NCI-H2227 treated with DMSO at 0.1 percent for 48 hours (cell line): ENCODE data around the gene OPA3.
A peak's percentile ranks its signal among the peaks of the same experiment; 100 is the strongest.
"Not testable (repeated sequence)": the region's sequence is repeated elsewhere in the genome, so short reads cannot be mapped to it uniquely, and the experiment has no call there.

Source experiments
- DNase-seq: peaks from one replicate; lab custom pipeline; 2025; lab: John Stamatoyannopoulos, UW

OPA3 gene

DNA sequence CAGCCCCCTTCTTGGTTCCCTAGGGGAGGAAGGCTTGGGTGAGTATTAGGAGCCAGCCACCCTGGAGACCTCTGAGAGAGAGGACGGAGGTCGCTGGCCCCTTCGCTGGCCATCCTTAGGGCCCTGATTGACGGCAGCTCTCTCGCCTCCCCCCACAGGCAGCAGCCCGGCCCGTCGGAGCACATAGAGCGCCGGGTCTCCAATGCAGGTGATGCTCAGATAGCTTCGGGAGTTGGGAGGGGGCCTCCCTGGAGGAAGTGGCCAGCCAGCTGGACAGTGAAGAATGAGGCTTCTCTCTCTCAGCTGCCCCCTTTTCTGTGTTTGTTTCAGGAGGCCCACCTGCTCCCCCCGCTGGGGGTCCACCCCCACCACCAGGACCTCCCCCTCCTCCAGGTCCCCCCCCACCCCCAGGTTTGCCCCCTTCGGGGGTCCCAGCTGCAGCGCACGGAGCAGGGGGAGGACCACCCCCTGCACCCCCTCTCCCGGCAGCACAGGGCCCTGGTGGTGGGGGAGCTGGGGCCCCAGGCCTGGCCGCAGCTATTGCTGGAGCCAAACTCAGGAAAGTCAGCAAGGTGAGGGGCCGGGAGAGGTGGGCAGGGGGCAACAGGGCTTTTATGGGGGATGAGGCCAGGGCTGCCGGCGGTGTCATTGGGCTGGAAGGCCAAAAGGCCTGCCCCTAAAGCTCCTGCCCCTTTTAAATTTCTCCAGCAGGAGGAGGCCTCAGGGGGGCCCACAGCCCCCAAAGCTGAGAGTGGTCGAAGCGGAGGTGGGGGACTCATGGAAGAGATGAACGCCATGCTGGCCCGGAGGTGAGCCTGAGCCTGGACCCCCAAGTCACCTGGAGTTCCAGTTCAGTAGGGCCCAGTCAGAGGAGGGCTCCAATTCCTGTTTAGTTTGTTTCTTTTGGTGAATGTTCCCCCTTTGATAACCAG lies 62.3 kb downstream of the OPA3 start:
- no peak for DNase-seq

DNA sequence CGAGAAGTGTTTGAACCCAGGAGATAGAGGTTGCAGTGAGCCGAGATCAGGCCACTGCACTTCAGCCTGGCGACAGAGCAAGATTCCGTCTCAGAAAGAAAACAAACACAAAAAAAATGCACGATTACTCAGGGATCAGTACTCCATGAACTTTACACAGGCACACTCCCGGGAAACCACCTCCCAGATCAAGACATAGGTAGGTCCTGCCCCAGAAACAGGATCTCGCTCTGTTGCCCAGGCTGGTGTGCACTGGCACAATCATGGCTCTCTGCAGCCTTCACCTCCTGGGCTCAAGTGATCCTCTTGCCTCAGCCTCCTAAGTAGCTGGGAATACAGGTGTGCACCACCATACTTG lies 66.2 kb downstream of the OPA3 start:
- no peak for DNase-seq

DNA sequence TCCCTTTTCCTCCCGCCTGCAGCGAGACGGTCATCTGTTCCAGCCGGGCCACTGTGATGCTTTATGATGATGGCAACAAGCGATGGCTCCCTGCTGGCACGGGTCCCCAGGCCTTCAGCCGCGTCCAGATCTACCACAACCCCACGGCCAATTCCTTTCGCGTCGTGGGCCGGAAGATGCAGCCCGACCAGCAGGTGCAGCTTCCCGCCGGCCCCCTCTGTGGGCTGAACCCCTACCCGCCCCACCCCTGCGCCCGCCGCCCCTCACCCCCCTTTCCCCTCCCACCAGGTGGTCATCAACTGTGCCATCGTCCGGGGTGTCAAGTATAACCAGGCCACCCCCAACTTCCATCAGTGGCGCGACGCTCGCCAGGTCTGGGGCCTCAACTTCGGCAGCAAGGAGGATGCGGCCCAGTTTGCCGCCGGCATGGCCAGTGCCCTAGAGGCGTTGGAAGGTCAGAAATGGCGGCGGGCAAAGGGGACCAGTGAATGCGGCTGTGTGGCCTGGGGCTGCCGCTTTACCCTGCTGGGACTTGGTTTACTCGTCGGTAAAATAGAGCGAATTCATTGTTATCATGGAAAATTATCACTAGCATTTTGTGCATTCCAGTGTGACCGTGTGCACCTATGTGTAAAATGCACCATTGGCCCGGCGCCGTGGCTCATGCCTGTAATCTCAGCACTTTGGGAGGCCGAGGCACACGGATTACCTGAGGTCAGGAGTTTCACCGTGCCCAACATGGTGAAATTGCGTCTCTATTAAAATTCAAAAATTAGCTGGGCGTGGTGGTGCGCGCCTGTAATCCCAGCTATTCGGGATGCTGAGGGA lies 66.7 kb downstream of the OPA3 start:
- DNase-seq, result no peak

DNA sequence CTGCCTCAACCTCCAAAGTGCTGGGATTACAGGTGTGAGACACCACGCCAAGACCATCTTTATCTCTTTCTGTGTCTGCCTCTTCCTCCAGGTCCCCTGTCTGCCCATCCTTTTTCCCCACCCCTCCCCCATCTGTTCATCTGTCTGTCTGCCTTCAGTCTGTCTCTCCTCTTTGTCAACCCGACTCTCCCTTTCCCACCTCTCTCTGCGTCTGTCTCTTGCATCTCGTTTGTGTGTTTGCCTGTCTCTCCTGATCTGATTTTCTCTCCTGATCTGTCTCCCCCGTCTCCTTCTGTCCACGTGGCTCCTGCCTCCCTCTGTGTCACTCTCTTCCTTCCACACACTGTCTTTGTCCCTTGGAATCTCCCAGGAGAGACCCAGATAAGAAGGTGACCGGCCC lies 67.4 kb downstream of the OPA3 start:
- no peak for DNase-seq

DNA sequence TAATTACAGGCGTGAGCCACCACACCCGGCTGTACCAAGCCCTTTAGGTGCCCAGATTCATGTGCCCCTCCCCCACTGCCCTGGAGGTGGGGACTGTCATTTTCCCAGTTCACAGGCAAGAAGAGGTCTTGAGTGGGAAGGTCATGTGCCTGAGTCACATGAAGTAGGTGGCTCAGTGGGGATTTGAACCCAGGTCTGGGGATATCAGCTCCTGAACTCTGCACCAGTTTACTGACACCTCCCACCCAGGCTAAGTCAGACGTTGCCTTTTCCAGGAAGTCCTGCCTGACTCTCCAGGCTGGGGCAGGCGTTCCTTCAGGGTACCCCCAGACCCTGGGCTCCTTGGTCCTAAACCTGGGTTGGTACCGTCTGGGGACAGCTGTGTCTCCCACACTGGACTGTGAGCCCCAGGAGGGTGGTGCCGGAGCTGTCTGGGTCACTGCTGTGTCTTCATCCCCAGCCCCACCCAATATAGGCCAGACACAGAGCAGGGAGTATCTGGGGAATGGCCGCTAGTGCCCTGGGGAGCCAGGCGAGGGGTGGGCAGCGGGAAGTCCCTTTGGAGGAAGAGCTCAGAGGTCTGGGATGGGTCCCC lies 68.7 kb downstream of the OPA3 start:
- no peak for DNase-seq

DNA sequence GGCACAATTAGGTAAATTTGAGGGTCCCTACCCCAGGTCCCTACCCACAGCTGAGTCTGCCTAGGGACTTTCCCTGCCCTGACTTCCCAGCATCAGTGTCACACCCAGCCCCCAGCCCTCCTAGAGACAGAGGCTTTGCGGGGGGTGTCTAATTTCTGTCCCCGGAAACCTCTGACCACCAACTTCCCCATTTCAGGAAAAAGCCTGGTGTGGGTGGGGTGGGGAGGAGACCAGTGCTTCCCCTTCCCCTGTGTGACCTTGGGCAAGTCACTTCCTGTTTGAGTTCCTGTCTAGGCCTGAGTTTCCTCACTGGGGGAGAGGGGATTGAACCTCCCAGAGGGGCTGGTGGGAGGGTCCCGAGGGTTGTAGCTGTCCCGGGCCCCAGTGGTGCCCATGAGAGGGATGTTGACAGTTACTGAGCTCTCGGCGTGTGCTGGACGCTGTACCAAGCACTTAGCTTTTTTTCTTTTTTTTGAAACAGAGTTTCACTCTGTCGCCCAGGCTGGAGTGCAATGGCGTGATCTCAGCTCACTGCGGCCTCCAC lies 69.4 kb downstream of the OPA3 start:
- DNase-seq, result no peak

DNA sequence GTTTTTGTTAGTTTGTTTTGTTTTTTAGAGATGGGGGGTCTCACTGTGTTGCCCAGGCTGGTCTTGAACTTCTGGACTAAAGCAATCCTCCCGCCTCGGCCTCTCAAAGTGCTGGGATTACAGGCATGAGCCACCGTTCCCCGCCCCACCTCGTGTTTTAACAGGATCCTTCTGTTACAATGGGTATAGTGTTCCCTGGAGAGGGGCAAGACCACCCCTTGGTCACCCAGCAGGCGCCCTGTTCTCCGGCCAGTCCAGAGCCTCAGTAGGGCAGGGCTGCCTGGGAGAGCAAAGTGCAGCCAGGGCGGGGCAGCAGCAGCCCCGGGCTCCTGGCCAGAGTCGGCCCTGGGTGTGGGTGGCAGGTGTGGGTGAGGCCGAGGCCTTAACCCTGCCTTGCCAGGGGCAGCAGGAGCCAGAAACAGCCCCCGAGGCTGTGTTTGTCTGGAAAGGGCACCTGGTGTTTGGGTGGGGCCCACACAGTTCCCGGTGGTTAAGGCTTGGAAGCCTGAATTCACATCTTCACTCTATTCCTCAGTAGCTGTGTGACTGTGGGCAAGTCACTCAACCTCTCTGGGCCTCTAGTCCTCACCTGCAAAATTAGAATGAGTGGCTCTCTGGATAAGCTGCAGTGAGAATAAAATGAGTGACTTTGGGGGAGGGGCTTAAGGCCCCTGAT lies 70.1 kb downstream of the OPA3 start:
- DNase-seq, result no peak

DNA sequence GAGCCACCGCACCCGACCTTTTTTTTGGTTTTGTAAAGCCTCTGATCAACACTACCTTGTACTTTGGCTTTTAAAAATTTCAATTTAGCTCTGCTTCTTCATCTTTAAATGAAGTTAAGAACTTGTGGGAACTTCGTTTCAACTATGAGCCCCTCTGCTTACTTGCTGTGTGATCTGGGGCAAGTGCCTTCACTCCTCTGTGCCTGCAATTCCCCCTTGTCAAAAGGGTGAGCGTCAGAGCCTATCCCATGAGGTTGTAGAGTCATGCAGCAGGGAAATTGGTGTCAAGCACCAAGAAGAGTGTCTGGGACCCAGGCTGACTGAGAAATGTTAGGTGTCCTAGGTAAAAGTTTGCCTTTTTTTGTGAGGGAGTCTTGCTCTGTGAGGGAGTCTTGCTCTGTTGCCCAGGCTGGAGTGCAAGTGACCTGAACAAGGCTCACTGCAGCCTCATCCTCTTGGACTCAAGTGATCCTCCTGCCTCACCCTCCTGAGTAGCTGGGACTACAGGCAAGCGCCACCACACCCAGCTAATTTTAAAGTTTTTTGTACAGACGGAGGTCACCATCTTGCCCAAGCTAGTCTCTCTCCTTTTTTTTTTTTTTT lies 71.6 kb downstream of the OPA3 start:
- DNase-seq, result no peak

DNA sequence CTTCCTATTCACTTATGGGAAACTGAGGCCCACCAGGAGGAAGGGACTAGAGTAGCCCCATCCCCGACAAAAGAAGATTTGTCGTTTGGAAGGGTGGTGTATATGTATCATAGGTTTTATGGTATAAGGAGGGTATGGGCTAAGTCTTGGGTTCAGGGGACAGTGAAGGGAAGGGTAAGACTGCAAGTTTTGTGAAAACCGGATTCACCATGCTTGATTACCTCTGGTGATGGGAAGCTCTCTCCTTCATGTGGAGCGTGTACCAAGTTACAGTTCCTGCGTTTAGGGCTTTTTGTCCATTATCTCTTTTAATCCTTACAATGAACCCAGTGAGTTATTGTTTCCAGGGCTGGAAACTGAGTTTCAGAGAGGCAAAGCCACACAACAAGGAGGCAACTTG lies 73.5 kb downstream of the OPA3 start:
- no peak for DNase-seq

DNA sequence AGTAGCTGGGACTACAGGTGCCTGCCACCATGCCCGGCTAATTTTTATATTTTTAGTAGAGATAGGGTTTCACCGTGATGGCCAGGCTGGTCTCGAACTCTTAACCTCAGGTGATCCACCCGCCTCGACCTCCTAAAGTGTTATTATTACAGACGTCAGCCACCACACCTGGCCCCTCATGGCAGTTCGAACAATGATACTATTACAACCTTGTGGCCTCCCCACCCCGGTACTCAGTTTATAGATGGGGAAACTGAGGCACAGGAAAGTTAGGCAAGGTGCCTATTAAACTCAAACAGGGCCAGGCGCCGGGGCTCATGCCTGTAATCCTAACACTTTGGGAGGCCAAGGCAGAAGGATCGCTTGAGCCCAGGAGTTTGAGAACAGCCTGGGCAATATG lies 74.2 kb downstream of the OPA3 start:
- DNase-seq, result not testable (repeated sequence)

DNA sequence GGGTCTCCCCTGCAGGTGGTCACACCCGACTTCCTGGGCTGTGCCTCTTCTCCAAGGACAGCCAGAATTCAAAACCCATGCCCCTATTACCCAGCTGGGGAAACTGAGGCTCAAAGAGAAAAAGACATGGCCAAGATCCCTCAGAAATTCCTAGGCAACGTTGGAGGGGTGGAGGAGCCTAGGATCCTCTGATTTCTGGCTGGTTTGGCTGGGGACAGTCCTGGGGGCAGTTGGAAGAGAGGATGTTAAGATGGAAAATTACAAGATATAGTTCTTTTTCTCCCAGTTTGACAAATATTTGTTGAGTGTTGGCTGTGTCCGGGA lies 74.9 kb downstream of the OPA3 start:
- no peak for DNase-seq

DNA sequence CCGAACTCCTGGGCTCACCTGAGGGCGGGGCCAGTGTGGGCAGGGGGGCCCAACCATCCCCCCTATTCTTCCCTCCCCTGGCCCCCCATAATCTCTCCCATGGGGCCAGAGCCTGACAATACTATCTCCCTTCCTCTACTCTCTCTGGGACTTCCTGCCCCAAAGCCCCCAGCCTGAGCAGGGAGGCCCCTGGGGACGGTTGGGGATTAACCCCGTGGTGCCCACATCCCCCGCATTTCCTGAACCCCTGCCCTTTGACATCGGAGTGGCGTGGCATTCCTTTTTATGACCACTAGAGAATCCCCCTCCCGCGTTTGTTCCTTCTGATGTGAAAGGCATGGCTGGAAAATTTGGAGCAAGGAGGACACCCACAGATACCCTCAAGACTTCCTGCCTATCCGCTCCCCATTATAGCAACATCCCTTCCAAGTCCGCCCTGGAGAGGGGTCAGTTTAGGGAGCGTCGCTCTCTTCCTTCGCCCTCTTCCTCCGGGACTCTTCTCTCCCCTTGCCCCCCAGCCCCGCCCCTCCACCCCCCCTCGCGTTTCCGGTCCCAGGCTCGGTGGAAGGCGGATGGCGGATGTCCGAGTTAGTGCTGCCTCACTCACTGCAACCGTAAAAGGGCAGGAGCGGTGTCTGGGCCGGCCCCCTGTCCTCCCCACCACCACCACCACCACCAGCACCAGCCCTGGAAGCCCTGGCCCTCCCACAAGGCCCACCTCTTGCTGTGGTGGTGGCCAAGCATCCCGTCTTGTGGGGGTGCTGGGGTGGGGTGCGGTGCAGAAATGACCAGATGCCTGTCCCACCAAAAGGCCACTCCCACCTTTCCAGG lies 75.5 kb downstream of the OPA3 start:
- DNase-seq, result no peak

DNA sequence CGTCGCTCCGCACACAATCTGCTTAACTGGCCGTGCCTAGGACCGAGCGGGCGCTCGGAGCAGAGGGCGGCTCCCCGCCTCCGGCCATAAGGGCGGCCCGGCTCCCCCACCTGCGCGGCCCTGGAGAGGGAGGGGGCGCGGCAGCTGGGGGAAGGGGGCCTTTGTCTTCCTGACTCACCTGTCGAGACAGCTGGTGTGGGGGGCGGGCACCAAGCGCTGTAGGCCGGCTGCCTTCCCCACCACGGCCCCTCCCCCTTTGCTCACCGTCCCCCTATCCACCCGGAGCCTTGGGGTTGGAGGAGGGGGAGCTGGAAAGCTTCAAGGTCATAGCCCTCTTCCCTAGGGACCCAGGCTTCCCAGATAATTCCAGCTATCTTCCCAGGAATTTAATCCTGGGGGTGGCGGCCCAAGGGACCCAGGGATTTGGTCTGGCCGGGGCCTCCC lies 76.2 kb downstream of the OPA3 start:
- no peak for DNase-seq

DNA sequence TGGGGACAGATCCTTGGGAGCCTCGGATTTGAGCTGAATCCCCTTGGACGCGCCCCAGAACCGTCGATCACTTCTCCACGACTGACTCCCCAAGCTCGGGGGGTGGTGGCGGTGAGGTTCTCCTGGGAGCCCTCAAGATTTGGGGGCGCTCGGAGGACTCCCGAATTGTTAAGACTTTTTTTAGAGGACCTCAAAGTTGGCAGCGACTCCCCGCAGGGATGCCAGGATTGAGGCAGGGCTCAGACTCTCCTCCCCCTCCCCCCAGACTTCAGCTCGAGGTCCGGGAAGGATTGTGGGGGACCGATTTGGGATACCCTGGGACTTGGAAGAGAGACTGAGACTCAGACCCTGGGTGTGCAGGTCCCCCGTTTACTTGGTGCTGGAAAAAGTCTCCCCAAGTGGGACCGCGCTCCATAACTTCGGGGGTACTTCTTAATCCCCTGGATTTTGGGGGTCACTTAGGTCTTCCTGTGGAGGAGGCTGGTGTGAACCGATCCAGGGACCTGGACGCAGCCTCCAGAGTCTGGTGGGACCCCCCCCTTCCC lies 76.7 kb downstream of the OPA3 start:
- DNase-seq, result no peak

DNA sequence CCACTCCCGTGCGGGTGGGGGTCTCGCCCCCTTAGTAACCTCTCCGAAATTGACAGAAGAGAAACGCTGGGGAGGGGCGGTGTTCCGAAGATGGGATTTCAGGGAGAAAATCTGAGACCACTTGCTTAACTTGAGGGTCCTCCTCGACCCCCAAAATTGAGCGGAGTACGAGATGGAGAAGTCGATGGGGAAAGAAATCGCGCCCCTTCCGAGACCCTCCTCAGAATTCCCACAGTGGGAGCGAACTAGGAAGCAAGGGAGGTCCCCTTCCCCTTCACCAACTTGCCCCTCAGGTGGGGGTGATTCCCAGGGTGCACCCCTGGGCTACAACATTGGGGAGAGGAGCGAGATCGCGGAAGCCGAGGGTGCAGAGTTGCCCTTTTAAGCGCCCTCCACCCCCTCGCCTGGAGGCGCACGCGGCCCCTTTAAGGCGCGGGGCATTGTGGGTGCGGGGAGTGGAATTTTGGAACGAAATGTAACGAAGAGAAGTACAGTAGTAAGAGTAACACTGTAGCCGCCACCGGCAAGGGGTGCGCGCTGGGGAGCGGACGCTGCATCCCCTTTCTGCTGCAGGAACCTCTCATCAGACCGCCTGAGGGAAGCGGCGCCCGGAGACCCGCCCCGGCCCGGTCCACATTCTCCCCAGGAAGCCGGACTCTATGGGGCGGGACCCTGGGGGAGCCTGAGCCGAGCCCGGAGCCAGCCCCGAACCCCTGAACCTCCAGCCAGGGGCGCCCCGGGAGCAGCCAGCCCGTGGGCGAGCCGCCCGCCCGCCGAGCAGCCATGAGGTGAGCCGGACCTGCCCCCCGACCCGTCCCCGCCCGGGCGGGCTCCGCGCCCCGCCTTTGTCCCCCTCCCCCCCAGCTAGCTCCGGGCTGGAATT lies 77.4 kb downstream of the OPA3 start, which contains the start of gene VASP:
Gene VASP, plus strand, starts transcription at position 491 of the 883 bp plus-strand sequence. Its CDS starts 293 bp downstream, at position 784.
- DNase-seq, result peak; percentile 10

DNA sequence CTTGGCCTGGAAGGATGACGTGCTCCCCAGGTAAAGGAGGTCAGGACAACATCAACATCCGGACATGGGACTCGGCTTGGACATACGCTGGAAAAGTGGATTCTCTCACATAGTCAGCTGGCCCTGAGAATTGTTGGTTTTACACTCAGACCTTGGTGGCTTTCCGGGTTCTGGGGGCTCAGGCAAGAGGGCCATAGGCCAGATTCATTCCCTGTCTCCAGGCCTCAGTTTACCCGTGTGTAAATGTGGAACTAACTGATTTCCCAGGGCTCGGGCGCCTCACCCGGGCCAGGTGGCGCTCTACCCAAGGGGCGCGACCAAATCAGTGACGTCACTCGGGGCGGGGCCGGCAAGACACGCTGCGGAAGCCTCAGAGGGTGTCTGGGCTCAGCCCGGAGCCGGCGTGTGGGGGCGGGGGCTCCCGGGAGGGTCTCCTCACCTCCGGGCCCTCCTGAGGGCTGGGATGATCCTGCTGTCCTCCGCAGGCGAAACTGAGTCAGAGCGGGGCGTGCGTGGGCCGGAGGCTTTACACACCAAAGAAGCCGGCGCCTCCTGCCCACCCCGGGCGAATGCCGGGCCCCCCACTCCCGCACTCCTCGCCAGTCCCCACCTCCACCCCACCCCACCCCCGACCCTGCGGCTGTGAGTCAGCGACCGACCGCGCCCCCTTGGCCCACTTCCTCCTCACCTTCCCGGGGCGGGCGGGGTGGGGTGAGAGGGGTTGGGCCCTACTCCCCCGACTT lies 78.2 kb downstream of the OPA3 start:
- peak; percentile 55 for DNase-seq

DNA sequence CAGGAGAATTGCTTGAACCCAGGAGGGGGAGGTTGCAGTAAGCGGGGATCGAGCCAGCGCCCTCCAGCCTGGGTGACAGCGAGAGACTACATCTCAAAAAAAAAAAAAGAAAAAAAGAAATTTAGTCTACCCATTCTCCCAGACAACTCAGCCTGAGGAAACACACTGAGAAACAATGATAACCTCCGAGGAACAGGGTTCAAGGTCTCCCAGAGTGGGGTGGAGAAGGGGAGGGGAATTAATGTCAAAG lies 78.7 kb downstream of the OPA3 start:
- DNase-seq, result no peak

DNA sequence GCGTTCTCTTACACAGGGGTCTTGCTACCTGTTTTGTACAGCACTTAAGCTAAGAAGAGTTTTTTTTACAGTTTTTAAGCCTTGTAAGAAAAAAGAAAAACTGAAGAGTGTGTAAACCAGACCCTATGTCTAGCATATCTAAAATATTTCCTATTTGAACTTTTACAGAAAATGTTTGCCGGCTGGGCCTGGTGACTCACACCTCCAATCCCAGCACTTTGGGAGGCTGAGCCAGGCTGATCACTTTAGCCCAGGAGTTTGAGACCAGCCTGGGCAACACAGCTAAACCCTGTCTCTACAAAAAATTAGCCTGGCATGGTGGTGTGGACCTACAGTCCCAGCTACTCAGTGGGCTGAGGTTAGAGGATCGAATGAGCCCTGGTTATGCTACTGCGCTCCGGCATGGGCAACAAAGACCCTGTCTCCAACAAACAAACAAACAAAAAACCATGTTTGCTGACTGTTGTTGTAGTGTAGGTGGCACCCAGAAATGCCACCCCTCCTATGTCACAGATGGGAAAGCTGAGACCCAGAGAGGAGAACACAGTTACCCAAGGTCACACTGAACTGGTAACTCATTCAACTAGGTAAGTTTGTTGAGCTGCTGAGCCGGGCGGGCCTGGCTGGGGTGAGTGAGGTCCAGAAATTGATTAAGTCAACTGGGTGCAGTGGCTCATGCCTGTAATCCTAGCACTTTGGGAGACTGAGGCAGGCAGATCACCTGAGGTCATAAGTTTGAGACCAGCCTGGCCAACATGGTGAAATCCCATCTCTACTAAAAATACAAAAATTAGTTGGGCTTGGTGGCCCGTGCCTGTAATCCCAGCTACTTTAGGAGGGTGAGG lies 79.2 kb downstream of the OPA3 start:
- no peak for DNase-seq
